Uterus (tissue), 2 donors: ENCODE measurements around the gene PTX3.

Source experiments
- CTCF ChIP-seq, 4 experiments: fragments of 200-600 bp in 2 of 4; fragments of 450-650 bp in 2 of 4; sonication (generic) in 2 of 4; IDR thresholded peaks; one replicate each; pipeline ENCODE4 v1.5.1; 2016 to 2019; ENCODE audit warnings: antibody characterized with exemption in 4 of 4, mild to moderate bottlenecking in 2 of 4, moderate library complexity in 1 of 4
- POLR2A ChIP-seq, 2 donors: fragments of 450-650 bp; IDR thresholded peaks; one replicate each; pipeline ENCODE4 v1.6.1; 2016; ENCODE audit warnings: antibody characterized with exemption in 2 of 2, mild to moderate bottlenecking in 1 of 2, moderate library complexity in 1 of 2

DNA sequence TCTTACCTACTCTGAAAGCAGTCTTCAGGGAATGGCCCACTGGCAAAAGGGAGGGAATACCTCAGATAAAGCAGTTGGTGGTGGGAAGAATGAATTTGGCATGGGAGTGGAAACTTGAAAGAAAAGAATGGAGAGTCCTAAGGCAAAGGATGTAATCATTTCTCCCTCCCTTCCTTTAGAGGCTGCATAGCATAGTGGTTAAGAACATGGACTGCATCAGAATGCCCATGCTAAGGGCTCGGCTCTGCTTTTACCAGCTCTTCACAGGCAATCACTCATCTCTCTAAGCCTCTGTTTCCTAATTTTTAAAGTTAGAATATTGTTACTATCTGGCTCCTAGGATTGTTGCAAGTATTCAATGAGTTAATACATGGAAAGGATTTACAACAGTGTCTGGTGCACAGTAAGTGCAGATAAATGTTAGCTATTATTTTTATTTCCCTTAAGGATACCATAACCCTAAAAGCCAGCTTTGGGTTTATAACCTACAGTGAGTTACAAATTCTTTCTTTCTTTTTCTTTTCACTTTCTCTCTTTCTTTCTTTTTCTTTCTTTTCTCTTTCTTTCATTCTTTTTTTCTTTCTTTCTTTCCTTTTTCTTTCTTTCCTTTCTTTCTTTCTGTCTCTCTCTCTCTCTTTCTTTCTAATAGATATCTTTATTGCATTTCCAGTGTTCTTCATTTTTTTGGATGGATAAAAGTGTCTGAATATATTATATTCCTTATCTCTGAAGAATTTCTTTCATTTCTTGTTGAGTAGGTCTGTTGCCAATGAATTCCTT is 43.0 kb downstream of the PTX3 start:
- no peak for TF ChIP-seq CTCF (IDR thresholded peaks at IDR 0.05)
- no peak for TF ChIP-seq POLR2A (IDR thresholded peaks at IDR 0.05)
